Lower leg skin (tissue), 3 donors: ENCODE data around the gene CFL2.

Source experiments
- POLR2A ChIP-seq, 2 donors: fragments of 450-650 bp; IDR thresholded peaks; one replicate each; pipeline ENCODE4 v1.6.1; 2016 to 2017; ENCODE audit warnings: antibody characterized with exemption in 2 of 2, mild to moderate bottlenecking in 1 of 2, moderate library complexity in 1 of 2
- TF ChIP-seq, protein P1 (sequence below), 3 donors: fragments of 450-650 bp; IDR thresholded peaks; one replicate each; pipeline ENCODE4 v1.5.1; 2016; ENCODE audit warnings: antibody characterized with exemption in 3 of 3, mild to moderate bottlenecking in 3 of 3, moderate library complexity in 2 of 3

GRCh38 chr14:34732802-34733201 lies 18.4 kb upstream of the CFL2 start:
- TF ChIP-seq POLR2A (IDR thresholded peaks at IDR 0.05) = no peak
- TF ChIP-seq, protein P1, sequence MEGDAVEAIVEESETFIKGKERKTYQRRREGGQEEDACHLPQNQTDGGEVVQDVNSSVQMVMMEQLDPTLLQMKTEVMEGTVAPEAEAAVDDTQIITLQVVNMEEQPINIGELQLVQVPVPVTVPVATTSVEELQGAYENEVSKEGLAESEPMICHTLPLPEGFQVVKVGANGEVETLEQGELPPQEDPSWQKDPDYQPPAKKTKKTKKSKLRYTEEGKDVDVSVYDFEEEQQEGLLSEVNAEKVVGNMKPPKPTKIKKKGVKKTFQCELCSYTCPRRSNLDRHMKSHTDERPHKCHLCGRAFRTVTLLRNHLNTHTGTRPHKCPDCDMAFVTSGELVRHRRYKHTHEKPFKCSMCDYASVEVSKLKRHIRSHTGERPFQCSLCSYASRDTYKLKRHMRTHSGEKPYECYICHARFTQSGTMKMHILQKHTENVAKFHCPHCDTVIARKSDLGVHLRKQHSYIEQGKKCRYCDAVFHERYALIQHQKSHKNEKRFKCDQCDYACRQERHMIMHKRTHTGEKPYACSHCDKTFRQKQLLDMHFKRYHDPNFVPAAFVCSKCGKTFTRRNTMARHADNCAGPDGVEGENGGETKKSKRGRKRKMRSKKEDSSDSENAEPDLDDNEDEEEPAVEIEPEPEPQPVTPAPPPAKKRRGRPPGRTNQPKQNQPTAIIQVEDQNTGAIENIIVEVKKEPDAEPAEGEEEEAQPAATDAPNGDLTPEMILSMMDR (IDR thresholded peaks at IDR 0.05) = no peak
